ENCODE data around the gene XPA.
A peak's percentile ranks its signal among the peaks of the same experiment; 100 is the strongest.
"Not testable (repeated sequence)": the region's sequence is repeated elsewhere in the genome, so short reads cannot be mapped to it uniquely, and the experiment has no call there.

Gene XPA

GRCh38 chr9:97696803-97697601, at the start of gene XPA:
Gene XPA (minus strand): TSS chr9:97697340. CDS start chr9:97697292, 48 bp downstream.
- peak; percentile 94 for DNase-seq

GRCh38 chr9:97744710-97745708, 47.9 kb upstream of the XPA start:
- no peak for DNase-seq

- DNase-seq: not testable (repeated sequence)
These were observed 46.9 kb upstream of the XPA start for GRCh38 chr9:97744025-97744424.

- DNase-seq: no peak
These were observed 45.4 kb upstream of the XPA start for GRCh38 chr9:97742545-97742944.

- no peak for DNase-seq
These were observed 44.8 kb upstream of the XPA start for GRCh38 chr9:97741947-97742346.

- DNase-seq: peak; percentile 38
These were observed 44.0 kb upstream of the XPA start for GRCh38 chr9:97740848-97741821.

GRCh38 chr9:97737429-97737828, 40.3 kb upstream of the XPA start:
- no peak for DNase-seq

GRCh38 chr9:97735070-97735600, 38.0 kb upstream of the XPA start:
- DNase-seq: no peak

GRCh38 chr9:97726716-97727115, 29.6 kb upstream of the XPA start:
- no peak for DNase-seq

- no peak for DNase-seq
These were observed 26.7 kb upstream of the XPA start for GRCh38 chr9:97723819-97724218.

GRCh38 chr9:97722331-97722730, 25.2 kb upstream of the XPA start:
- DNase-seq: no peak

GRCh38 chr9:97721396-97721795, 24.3 kb upstream of the XPA start:
- no peak for DNase-seq

GRCh38 chr9:97717866-97718265, 20.7 kb upstream of the XPA start:
- DNase-seq: no peak

- DNase-seq: no peak
These were observed 17.3 kb upstream of the XPA start for GRCh38 chr9:97714435-97714834.

- no peak for DNase-seq
These were observed 14.1 kb upstream of the XPA start for GRCh38 chr9:97711223-97711626.

- peak; percentile 16 for DNase-seq
These were observed 13.4 kb upstream of the XPA start for GRCh38 chr9:97710356-97711222.

GRCh38 chr9:97706246-97706645, 9.1 kb upstream of the XPA start:
- no peak for DNase-seq

- DNase-seq: no peak
These were observed 8.3 kb upstream of the XPA start for GRCh38 chr9:97705354-97705950.

GRCh38 chr9:97704851-97705250, 7.7 kb upstream of the XPA start:
- no peak for DNase-seq

GRCh38 chr9:97704345-97704677, 7.2 kb upstream of the XPA start:
- DNase-seq: no peak

All from NCI-H774 (cell line).